Measurements from ENCODE around the gene RAF1.

- no peak; the same call in 1 of the 2 replicates for TF ChIP-seq POLR2AphosphoS5 (IDR thresholded peaks at IDR 0.05; ENCODE audit: low read depth, low read length)
- TF ChIP-seq POLR2A (IDR thresholded peaks at IDR 0.05; ENCODE audit: low read depth, low read length), result no peak
- no peak for TF ChIP-seq TAF1 (IDR thresholded peaks at IDR 0.05; ENCODE audit: low read depth, low read length)
Measured at GRCh38 chr3:12588039-12589009, 75.6 kb downstream of the RAF1 start.

Measured in GM12891 (cell line).